Gastroesophageal sphincter (tissue), 4 donors: ENCODE results near the gene CXCL16. TPM values are rescaled to one million over a fixed set of nuclear protein-coding genes. Genes with fewer than 3 reads are reported as not detected.
"Not testable (repeated sequence)": the region's sequence is repeated elsewhere in the genome, so short reads cannot be mapped to it uniquely, and the experiment has no call there.

Source experiments
- ATAC-seq: fragments of 150-250 bp; one replicate; pipeline ENCODE4 v1.9.1; 2016; ENCODE audit warnings: mild to moderate bottlenecking, moderate library complexity
- H3K27ac ChIP-seq, 4 donors: fragments of 200-600 bp; sonication (generic) in 3 of 4; 1 replicate in 3 of 4; 2 replicates in 1 of 4; pipeline ENCODE4 v1.5.1; 2016 to 2019
- H3K27me3 ChIP-seq: fragments of 200-600 bp; sonication (generic); one replicate; pipeline ENCODE4 v1.5.1; 2019
- H3K36me3 ChIP-seq, 2 donors: fragments of 200-600 bp; sonication (generic); one replicate each; pipeline ENCODE4 v1.5.1; 2019; ENCODE audit warnings: control low read depth in 1 of 2
- H3K4me1 ChIP-seq, 3 donors: fragments of 200-600 bp; sonication (generic); 1 replicate in 2 of 3; 2 replicates in 1 of 3; pipeline ENCODE4 v1.5.1; 2016 to 2019; ENCODE audit warnings: control low read depth in 2 of 3
- H3K4me3 ChIP-seq, 2 donors: fragments of 200-600 bp; sonication (generic); one replicate each; pipeline ENCODE4 v1.5.1; 2019; ENCODE audit warnings: mild to moderate bottlenecking in 1 of 2, moderate library complexity in 1 of 2
- H3K9me3 ChIP-seq, 3 donors: fragments of 200-600 bp; sonication (generic); one replicate each; pipeline ENCODE4 v1.5.1; 2017 to 2019; ENCODE audit warnings: control low read depth in 2 of 3
- EP300 ChIP-seq: sonication (generic); formaldehyde crosslinking; IDR thresholded peaks from one replicate; pipeline ENCODE4 v1.6.1; 2017; ENCODE audit warnings: antibody characterized with exemption, mild to moderate bottlenecking
- POLR2A ChIP-seq, 2 donors: fragments of 450-650 bp; IDR thresholded peaks; one replicate each; pipeline ENCODE4 v1.6.1; 2017; ENCODE audit warnings: antibody characterized with exemption in 2 of 2, mild to moderate bottlenecking in 2 of 2, moderate library complexity in 1 of 2
- POLR2AphosphoS5 ChIP-seq: sonication (generic); formaldehyde crosslinking; IDR thresholded peaks from one replicate; pipeline ENCODE4 v1.6.1; 2017; ENCODE audit warnings: antibody characterized with exemption
- WGBS, 2 donors: methylation state at CpG; one replicate each; pipeline ENCODE4 v1.1.5; 2018; ENCODE audit warnings: low coverage in 1 of 2; 5-methylcytosine and 5-hydroxymethylcytosine counted together
- total RNA-seq, 4 donors: library from RNA; depleted of rRNA; stranded (reverse); fragments of >200 nt; gene quantifications; one replicate each; pipeline ENCODE4 v1.1.0, GENCODE V29; 2016
- TF ChIP-seq, protein P1 (sequence below), 4 experiments: fragments of 200-600 bp in 2 of 4; fragments of 450-650 bp in 2 of 4; sonication (generic) in 1 of 4; IDR thresholded peaks; one replicate each; pipeline ENCODE4 v1.5.1; 2017 to 2019; ENCODE audit warnings: antibody characterized with exemption in 4 of 4, mild to moderate bottlenecking in 2 of 4, moderate library complexity in 2 of 4

Gene CXCL16
- total RNA-seq, 4 donors from 2014 or later, result 5.3 to 11.6 (median 8.3) TPM

- H3K27me3 ChIP-seq, result no peaks in the 10 kb centered on the region
- H3K4me1 ChIP-seq, result peaks cover 0 to 14% (median 0%) of the 10 kb centered on the region in 3 donors
- WGBS, 2 donors, result 28 to 66% methylated on average over 7 to 8 of the region's 8 CpGs
- no peak overlapping the region for H3K4me3 ChIP-seq
- ATAC-seq, result no peak
- H3K36me3 ChIP-seq, result peaks cover 0 to 45% of the 10 kb centered on the region in 2 donors
- H3K27ac ChIP-seq, result peak overlapping the region in 3 of 4 donors; percentile 37 to 64 (median 56)
- TF ChIP-seq POLR2A (IDR thresholded peaks at IDR 0.05) (no peak), EP300 (no peak), POLR2AphosphoS5 (no peak)
- TF ChIP-seq, protein P1, sequence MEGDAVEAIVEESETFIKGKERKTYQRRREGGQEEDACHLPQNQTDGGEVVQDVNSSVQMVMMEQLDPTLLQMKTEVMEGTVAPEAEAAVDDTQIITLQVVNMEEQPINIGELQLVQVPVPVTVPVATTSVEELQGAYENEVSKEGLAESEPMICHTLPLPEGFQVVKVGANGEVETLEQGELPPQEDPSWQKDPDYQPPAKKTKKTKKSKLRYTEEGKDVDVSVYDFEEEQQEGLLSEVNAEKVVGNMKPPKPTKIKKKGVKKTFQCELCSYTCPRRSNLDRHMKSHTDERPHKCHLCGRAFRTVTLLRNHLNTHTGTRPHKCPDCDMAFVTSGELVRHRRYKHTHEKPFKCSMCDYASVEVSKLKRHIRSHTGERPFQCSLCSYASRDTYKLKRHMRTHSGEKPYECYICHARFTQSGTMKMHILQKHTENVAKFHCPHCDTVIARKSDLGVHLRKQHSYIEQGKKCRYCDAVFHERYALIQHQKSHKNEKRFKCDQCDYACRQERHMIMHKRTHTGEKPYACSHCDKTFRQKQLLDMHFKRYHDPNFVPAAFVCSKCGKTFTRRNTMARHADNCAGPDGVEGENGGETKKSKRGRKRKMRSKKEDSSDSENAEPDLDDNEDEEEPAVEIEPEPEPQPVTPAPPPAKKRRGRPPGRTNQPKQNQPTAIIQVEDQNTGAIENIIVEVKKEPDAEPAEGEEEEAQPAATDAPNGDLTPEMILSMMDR (IDR thresholded peaks at IDR 0.05), result no peak
- H3K9me3 ChIP-seq, result no peaks in the 10 kb centered on the region
Measured at GRCh38 chr17:4691686-4692085, 48.0 kb downstream of the CXCL16 start.

GRCh38 chr17:4690745-4691144 is 49.0 kb downstream of the CXCL16 start:
- Histone ChIP-seq H3K27ac (peak overlapping the region in 2 of 4 donors; percentile 56 to 64), H3K4me1 (peaks cover 0 to 14% (median 0%) of the 10 kb centered on the region in 3 donors), H3K4me3 (no peak overlapping the region), H3K27me3 (no peaks in the 10 kb centered on the region), H3K36me3 (peaks cover 0 to 38% of the 10 kb centered on the region in 2 donors), H3K9me3 (no peaks in the 10 kb centered on the region)
- TF ChIP-seq, protein P1 (IDR thresholded peaks at IDR 0.05), result no peak
- TF ChIP-seq POLR2AphosphoS5, result no peak
- TF ChIP-seq POLR2A (IDR thresholded peaks at IDR 0.05), result no peak
- no peak for TF ChIP-seq EP300
- WGBS, 2 donors, result 100% methylated on average over 1 of the region's 2 CpGs; no CpG with 5 or more reads in 1 of the 2 donors
- ATAC-seq, result no peak

- H3K27ac ChIP-seq, H3K27me3 ChIP-seq, H3K4me3 ChIP-seq, H3K9me3 ChIP-seq, ATAC-seq: not testable (repeated sequence)
- WGBS, 2 donors, result 79 to 85% methylated on average over 6 to 12 of the region's 12 CpGs
- peaks cover 0 to 44% of the 10 kb centered on the region in 2 donors for H3K36me3 ChIP-seq
- H3K4me1 ChIP-seq, result peaks cover 0 to 14% (median 0%) of the 10 kb centered on the region in 3 donors
Measured at GRCh38 chr17:4689872-4690271, 49.9 kb downstream of the CXCL16 start.

GRCh38 chr17:4683739-4684138 is 56.0 kb downstream of the CXCL16 start:
- H3K36me3 ChIP-seq, result peaks cover 0 to 65% of the 10 kb centered on the region in 2 donors
- ATAC-seq, result peak; percentile 84
- H3K27me3 ChIP-seq, H3K4me1 ChIP-seq, H3K4me3 ChIP-seq, H3K9me3 ChIP-seq: not testable (repeated sequence)
- H3K27ac ChIP-seq, result peak overlapping the region; percentile 12 to 72 (median 65)
- 62 to 79% methylated on average over 2 to 3 of the region's 5 CpGs for WGBS, 2 donors

Other genes with a start within 250 kb of the CXCL16 start
- gene SPNS2, start 241.0 kb downstream of the CXCL16 start, total RNA-seq, result 10 to 100 TPM; 10.4 to 17.4 (median 16.4) TPM
- 10 to 100 TPM; 19.1 to 46.4 (median 40.9) TPM for gene MYBBP1A, start 184.5 kb downstream of the CXCL16 start, total RNA-seq
- 1 to 10 TPM in 1 of 4 donors, under 1 TPM in 2, not detected in 1; 0.27 to 5.9 (median 0.47) TPM for gene GGT6, start 179.4 kb downstream of the CXCL16 start, total RNA-seq
- 1 to 10 TPM; 2.0 to 5.2 (median 3.7) TPM for gene SMTNL2, start 155.4 kb downstream of the CXCL16 start, total RNA-seq
- under 1 TPM in 1 of 4 donors, not detected in 3; 0.12 TPM for gene ALOX15, start 98.2 kb downstream of the CXCL16 start, total RNA-seq
- 10 to 100 TPM; 23.7 to 53.4 (median 28.5) TPM for gene PELP1, start 35.8 kb downstream of the CXCL16 start, total RNA-seq
- 10 to 100 TPM; 18.7 to 33.6 (median 28.5) TPM for gene ARRB2, start 29.3 kb downstream of the CXCL16 start, total RNA-seq
- 10 to 100 TPM; 21.9 to 28.9 (median 22.7) TPM for gene MED11, start 8.5 kb downstream of the CXCL16 start, total RNA-seq
- gene ZMYND15, start 95 bp downstream of the CXCL16 start, total RNA-seq, result 1 to 10 TPM in 1 of 4 donors, under 1 TPM in 2, not detected in 1; 0.31 to 1.2 (median 0.67) TPM
- not detected for gene TM4SF5, start 32.0 kb upstream of the CXCL16 start, total RNA-seq
- gene VMO1, start 46.4 kb upstream of the CXCL16 start, total RNA-seq, result 1 to 10 TPM in 2 of 4 donors, not detected in 2; 1.3 to 3.5 TPM
- gene GLTPD2, start 49.0 kb upstream of the CXCL16 start, total RNA-seq, result not detected
- gene PSMB6, start 56.2 kb upstream of the CXCL16 start, total RNA-seq, result 100 to 1,000 TPM; 184 to 242 (median 187) TPM
- 10 to 100 TPM; 10.2 to 21.3 (median 15.7) TPM for gene PLD2, start 67.2 kb upstream of the CXCL16 start, total RNA-seq
- 10 to 100 TPM; 29.3 to 48.6 (median 46.4) TPM for gene MINK1, start 93.4 kb upstream of the CXCL16 start, total RNA-seq
- under 1 TPM; 0.30 to 0.81 (median 0.68) TPM for gene C17orf107, start 159.6 kb upstream of the CXCL16 start, total RNA-seq
- under 1 TPM in 2 of 4 donors, not detected in 2; 0.23 to 0.67 TPM for gene CHRNE, start 163.2 kb upstream of the CXCL16 start, total RNA-seq
- gene GP1BA, start 192.3 kb upstream of the CXCL16 start, total RNA-seq, result under 1 TPM in 1 of 4 donors, not detected in 3; 0.19 TPM
- 10 to 100 TPM; 28.7 to 58.9 (median 46.8) TPM for gene SLC25A11, start 200.1 kb upstream of the CXCL16 start, total RNA-seq
- 10 to 100 TPM; 67.3 to 98.8 (median 85.9) TPM for gene RNF167, start 200.3 kb upstream of the CXCL16 start, total RNA-seq
- gene PFN1, start 208.6 kb upstream of the CXCL16 start, total RNA-seq, result 1,000 to 10,000 TPM in 2 of 4 donors, 100 to 1,000 TPM in 2; 920 to 1,441 (median 1,060) TPM
- gene ENO3, start 211.2 kb upstream of the CXCL16 start, total RNA-seq, result 10 to 100 TPM in 2 of 4 donors, 1 to 10 TPM in 2; 1.5 to 16.2 (median 7.6) TPM
- 10 to 100 TPM; 35.1 to 77.5 (median 55.2) TPM for gene SPAG7, start 227.9 kb upstream of the CXCL16 start, total RNA-seq
- 10 to 100 TPM; 16.7 to 50.0 (median 26.1) TPM for gene CAMTA2, start 247.7 kb upstream of the CXCL16 start, total RNA-seq